GOT3 (cell line): ENCODE data around the gene KLF17.

Experiments used
- DNase-seq: peaks from one replicate; lab custom pipeline; 2025; ENCODE audit warnings: mixed read lengths; lab: John Stamatoyannopoulos, UW

The KLF17 gene, protein sequence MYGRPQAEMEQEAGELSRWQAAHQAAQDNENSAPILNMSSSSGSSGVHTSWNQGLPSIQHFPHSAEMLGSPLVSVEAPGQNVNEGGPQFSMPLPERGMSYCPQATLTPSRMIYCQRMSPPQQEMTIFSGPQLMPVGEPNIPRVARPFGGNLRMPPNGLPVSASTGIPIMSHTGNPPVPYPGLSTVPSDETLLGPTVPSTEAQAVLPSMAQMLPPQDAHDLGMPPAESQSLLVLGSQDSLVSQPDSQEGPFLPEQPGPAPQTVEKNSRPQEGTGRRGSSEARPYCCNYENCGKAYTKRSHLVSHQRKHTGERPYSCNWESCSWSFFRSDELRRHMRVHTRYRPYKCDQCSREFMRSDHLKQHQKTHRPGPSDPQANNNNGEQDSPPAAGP

DNA sequence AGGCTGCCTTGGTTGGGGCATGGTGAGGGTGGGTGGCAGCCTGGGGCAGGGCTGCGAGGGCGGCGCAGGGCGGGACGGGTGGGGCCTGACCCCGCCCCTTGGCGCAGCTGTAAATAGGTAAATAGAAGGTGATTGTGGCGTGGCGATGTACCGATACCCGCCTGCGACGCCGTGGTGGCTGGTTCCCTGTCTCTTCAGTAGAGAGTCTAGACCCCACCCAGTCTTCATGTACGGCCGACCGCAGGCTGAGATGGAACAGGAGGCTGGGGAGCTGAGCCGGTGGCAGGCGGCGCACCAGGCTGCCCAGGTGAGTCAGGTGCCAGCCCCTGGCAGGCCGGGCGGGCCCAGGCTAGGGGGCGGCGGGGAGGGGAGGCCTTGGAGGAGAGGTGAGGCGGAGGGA, at the start of gene KLF17:
Gene KLF17, plus strand, starts transcription at position 140 of the 400 bp plus-strand sequence. Its CDS starts 87 bp downstream, at position 227.
- no peak for DNase-seq

DNA sequence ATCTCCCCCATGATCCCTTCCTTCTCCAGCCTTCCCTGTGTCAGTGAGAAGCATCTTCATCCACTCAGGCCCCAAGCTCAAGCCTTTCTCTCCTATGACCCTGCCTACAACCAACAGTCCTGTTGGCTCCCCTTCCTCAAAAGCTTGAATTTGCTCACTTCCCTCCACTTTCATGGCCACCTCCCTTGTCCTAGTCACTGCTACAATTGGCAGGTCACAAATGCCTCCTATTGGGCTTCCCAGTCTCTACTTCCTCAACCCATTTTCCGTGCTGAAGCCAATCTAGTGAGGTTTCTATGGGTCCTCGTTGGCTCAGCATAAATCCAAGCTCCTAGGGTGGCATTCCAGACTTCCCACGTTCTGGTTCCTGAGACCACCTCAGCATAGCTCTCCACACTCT, 47.2 kb upstream of the KLF17 start:
- DNase-seq, result no peak

DNA sequence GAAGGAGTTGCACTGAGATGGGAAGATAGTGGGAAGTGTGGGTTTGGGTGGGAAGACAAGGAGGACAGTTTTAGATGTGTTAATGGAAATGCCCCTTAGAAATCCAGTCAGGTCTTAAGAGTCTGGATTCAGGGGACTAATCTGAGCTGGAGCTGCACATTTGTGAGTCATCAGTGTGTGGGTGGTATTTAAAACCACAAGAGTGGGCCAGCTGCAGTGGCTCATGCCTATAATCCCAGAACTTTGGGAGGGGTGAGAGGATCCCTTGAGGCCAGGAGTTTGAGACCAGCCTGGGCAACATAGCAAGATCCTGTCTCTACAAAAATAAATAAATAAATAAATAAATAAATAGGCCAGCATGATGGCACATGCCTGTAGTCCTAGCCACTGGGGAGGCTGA, 46.4 kb upstream of the KLF17 start:
- no peak for DNase-seq

DNA sequence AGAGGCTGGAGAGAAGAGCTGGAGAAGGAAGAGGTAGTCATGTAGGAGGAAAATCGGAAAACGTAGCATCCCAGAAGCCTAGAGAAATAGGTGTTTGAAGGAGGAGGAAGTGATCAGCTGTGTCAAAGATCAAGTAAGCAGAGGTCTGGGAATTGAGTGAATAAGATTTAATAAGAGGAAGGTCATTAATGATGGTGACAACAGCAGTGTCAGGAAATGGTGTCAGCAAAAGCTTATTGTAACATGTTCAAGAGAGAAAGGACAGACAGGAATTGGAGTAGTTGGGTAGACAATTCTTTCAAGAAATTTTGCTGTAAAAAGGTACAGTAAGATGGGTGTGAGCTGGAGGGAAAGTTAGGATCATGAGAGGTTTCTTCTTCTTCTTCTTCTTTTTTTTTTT, 45.8 kb upstream of the KLF17 start:
- no peak for DNase-seq

DNA sequence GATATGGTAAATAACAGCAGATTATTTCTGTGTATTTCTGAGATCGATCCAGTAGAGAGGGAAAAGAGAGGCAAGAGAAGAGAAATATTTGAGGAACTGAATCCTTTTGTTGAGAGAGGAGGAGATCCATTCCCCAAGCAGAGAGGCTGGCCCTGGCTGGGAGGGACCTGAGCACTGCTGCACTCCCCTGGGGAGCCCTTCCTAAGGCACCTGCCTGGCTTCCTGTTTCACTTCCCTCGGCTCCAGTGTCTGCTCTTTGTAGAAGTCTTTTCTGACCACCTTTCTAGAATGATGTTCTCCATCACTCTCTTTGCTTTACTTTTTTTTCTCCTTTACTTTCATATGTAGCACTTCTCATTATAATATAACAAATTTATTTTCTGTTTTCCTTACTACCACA, 45.1 kb upstream of the KLF17 start:
- no peak for DNase-seq

DNA sequence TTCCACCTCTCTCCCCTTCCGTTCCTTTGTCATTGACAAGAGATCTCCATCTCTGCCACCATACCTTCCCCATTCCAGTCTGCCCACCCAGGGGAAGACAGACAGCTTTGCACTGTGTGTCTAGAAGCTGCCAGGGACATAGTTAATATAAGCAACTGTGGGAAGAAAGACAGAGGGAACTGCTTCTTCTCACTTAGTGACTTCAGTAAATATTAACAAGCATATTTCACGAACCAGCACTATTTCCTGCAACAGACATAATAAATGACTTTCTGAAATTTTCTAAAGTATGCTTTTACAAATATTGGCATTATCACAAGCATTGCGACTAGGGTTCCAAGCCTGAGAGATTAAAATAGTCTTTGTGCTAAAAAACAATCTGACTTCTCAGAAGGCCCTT, 44.2 kb upstream of the KLF17 start:
- no peak for DNase-seq

DNA sequence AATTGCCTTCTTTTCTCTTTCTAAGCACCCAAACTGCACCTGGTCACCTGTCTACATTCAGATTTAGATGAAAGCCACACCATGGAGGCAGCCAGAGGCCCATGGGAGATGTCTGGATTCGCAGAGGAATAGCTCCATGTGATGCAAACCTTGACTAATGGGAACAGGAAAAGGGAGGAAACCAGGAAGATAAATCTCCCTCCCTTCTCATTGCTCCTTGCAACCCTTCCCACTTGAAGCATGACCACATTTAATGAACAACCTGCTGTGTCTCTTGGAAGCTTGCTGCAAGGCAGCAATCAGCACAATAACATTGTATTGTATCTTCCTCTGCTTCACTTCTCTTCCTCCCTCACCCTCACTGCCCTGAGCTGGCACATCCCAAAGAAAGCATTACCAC, 42.6 kb upstream of the KLF17 start:
- DNase-seq, result no peak

DNA sequence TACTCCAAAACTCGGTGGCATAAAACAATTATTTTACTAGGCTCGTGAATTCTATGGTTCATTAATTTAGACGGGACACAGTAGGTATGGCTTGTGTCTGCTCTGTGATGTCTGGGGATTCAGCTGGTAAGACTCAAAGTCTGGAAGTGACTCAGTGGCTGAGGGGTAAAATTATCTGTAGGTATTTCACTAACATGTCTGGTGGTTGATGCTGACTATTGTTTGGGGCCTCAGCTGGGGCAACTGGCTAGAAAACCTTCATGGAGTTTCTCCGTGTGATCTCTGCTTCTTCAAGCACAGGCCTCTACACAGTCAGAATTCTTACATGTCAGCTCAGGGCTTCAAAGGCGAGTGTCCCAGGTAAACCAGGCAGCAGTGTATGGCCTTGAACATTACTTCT, 41.2 kb upstream of the KLF17 start:
- no peak for DNase-seq

DNA sequence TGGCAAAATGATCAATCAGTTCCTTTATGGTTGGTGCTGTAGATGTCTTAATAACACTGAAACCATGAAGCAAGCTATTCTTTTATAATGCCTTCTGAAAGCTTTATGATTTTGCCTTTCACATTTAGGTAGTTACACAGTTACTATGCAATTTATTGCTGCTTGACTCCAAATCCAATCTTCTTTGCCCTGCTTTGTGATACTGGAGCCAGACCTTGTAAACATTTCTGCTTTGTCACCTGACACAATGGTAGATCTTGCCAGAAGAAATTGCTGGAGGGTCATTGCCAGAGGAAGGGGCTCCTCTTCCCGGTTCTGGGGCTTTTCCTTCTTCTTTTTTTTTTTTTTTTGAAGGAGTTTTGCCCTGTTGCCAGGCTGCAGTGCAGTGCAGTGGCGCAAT, 40.5 kb upstream of the KLF17 start:
- no peak for DNase-seq

DNA sequence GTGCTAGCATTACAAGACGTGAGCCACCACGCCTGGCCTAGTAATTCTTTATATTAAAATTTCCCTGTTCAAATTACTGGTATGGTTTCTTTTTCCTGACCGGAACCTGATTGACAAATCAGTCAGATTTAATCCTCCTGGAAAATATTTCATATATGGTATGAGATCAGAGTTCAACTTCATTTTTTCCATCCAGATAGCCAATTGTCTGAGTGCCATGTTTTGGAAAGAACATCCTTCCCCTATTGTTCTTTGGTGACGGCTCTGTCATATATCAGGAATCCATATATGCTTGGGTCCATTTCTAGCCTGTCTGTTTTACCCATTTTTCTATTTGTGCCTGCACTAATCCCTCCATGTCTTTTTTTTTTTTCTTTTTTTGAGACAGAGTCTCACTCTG, 39.1 kb upstream of the KLF17 start:
- no peak for DNase-seq

DNA sequence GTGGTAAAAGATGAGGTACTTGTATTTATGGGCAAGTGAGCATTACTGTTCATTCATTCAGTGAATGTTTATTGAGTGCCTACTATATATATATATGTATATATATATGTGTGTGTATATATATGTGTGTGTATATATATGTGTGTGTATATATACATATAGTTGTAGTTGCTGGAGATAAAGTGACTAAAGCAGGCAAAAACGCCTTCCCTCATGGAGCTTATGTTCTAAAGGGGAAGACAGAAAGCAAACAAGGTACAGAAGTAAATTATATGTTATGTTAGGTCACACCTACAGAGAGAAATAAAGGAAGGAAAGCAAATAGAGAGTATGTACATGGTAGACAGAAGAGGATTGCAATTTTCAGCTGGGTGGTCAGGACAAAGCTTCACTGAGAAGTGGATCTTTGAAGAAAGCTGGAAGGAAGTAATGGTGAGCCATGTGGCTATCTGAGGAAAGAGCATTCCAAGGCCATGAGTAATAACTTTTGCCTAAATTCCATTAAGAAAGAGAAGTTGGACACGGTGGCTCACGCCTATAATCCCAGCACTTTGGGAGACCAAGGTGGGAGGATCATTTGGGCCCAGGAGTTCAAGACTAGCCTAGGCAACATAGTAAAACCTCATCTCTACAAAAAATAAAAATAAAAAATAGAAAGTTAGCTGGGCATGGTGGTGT, 33.5 kb upstream of the KLF17 start:
- no peak for DNase-seq

DNA sequence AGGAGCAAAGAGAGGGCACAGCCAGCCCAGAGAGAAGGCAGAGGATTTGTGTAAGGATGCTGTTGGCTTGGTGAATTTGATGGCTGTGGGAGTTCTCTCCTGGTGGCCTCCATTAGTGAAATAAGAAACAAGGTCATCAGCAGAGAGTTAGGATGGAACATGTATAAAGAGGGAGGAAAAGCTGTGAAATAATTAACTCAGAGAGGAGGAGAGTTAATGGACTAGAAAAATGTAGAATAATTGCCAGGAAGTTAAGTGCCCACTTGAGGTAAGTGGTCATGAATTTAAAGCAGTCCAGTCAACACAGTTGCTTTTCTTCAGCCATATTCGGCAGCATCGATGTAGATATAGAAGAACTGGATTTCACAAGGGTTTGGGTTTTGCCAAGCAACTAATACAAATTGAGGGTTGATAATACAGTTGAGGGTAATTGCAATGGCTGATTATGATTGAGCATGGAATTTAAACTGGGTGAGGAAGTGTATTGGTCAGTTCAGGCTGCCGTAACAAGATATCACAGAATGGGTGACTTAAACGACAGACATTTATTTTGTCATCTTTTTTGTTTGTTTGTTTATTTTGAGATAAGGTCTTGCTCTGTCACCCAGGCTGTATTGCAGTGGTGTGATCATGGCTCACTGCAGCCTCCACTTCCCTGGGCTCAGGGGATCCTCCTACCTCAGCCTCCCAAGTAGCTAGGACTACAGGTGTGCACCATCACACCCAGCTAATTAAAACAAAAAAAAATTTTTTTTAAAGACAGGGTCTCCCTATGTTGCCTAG, 31.7 kb upstream of the KLF17 start:
- no peak for DNase-seq

DNA sequence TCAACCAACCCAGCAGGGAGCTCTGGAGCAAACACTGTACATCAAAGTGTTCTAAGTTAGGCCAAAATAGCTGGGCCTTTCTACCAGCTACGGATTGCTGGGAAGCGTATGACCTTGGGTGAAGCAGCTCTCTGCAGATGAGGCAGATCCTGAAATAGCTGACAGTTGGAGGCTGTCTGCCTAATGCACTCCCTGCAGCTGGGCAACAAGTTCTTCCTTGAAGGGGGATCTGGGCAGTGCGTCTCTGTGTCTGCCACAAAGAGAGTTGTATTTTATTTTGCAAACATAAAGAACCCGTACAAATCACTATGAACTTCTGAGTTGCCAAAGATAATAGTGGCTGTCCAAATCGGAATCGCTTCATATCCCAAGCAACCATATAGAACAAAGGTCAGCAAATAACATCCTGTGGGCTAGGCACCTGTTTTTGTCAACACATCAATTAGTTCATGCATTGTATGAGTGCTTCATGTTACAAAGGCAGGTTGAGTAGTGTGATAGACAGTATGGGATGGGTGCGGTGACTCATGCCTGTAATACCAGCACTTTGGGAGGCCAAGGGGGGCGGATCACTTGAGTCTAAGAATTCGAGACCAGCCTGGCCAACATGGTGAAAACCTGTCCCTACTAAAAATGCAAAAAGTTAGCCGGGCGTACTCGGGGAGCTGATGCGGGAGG, 29.1 kb upstream of the KLF17 start:
- DNase-seq, result no peak

DNA sequence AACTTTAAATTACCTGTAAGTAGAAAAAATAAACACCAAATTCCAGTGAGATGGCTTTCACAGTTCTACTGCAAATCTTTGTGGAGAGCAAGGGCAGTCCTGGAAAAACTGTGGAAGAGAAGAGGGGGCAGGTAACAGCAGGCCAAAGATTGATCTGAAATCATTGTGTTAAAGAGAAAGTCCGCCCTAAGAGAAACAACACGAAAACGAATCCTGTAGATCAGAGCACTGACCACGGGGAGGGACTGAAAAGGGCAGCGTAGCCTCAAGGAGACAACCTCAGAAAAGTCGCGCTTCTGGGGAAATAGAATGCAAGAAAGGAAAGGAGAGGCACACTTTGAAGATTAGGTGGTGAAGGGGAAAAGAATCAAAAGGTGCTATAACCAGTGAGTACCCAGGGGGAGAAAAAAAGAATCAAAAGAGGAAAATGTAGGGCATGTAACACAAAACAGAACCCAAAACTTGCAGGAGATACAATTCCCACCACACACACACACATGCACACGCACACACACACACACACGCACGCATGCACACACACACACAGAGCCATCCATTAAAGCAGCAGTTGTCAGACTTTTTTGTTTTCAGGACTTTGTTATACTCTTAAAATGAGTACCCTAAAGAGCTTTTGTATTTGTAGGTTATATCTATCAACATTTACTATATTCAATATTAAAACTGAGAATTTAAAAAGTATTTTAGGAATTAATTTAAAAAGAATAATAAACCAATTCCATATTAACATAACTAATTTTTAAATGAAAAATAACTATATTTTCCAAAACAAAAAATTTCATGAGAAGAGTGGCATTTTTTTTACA, 28.0 kb upstream of the KLF17 start:
- no peak for DNase-seq

DNA sequence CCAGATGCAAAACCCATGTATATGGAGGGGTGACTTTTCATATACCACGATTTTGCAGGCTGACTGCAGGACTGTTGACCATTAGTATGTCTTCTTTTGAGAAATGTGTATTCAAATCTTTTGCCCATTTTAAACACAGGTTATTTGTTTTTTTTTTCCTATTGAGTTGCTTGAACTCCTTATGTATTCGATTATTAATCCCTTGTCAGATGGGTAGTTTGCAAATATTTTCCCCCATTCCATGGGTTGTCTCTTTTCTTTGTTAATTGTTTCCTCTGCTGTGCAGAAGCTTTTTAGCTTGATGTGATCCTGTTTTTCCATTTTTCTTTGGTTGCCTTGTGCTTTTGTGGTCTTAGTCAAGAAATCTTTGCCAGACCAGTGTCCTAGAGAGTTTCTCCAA, 24.6 kb upstream of the KLF17 start:
- DNase-seq, result no peak

DNA sequence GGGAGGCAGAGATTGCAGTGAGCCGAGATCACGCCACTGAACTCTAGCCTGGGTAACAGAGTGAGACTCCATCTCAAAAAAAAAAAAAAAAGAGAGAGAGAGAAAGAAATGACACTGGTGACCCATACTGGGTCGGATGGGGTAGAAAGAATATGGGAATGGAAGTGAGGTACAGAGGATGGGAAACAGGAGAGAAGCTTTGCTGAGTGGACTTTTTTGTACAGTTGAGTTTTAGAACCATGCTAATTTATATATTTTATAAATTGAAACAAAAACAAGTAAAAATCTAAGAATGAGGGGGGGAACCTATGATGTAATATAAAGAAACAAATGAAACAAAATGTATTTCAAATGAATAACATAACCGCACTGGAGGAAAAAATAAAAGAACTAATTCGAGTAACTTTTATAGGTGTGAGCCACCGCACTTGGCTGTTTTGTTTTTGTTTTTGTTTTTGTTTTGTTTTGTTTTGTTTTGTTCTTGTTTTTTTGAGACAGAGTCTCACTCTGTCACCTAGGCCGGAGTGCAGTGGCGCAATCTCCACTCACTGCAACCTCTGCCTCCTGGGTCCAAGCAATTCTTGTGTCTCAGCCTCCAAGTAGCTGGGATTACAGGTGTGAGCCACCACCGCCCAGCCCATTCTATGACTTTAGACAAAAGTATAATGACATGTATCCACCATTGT, 18.3 kb upstream of the KLF17 start:
- DNase-seq, result no peak

DNA sequence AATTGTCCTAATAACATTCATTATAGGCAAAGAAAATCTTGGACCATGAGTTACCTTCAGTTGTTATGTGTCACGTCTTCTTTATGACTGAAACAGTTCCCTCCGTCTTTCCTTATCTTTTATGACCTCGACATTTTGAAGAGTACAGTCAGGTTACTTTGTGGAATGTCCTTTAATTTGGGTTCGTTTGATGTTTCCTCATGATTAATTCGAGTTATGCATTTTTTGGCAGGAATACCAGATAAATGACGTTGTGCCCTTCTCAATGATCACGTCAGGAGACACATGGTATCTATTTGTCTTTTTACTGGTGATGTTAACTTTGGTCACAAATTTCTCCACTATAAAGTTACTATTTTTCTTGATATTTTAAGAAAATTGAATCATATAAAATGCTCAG, 17.3 kb upstream of the KLF17 start:
- DNase-seq, result no peak

DNA sequence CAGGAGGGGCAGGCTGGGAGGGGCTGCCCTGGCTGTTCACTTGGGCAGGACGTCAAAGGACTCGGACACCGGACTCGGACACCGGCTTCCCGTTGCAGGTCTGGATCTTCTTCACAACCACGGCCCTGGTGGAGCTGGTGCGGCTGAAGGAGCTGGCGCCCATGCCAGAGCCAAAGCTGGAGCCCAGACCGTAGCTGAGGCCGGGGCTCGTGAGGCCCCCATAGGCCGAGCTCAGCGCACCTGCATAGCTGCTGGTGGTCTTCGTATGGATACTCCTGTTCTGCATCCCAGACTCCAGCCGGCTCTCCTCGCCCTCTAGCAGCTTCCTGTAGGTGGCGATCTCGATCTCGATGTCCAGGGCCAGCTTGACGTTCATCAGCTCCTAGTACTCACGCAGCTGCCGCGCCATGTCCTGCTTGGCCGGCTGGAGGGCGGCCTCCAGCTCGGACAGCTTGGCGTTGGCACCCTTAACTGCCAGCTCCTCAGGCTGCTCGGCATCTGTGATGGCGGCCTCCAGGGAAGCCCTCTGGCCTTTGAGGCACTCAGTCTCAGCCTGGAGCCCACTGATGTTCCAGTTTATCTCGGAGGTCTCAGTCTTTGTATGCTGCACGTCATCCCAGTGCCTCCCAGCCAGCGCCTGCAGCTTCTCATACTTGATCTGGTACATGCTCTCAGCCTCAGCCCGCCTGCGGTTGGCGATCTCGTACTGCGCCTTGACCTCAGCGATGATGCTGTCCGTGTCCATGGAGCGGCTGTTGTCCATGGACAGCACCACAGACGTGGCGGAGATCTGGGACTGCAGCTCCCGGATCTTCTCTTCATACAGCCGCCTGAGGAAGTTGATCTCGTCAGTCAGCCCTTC, 15.1 kb upstream of the KLF17 start:
- no peak for DNase-seq

DNA sequence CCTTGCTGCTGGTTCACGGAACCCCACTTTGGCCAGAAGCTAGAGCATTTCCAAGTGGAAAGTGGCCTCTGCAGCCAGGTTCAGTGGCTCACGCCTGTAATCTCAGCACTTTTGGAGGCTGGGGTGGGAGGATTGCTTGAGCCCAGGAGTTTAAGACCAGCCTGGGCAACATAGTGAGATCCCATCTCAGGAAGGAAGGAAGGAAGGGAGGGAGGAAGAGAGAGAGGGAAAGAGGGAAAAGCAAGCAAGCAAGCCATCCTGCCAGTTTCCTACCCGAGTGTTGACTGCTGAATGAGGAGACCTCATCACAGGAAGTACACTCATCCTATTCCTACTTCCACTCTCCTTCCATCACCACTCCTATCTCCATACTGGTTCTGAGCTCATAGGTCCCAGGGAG, 12.8 kb upstream of the KLF17 start:
- no peak for DNase-seq

DNA sequence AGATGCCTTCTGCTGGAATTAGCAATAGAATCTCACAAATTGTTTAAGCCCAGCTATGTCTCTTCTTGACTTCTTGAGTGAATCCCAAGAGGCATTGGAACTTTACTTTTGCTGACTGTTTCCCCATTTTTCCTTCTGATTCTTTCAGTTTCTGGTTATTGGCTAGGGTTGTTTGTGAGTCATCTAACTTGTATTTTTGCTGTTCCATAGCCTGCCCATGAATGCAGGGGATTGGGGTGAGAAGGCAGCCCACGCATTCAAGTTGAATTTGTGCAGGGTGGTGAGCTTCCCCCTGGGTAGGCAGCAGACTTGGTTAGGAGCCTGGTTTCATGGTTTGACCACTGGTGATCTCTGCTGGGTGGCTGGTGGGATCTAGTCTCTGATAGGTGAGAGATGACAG, 10.4 kb upstream of the KLF17 start:
- DNase-seq, result no peak
